HG02852 (cell line): ENCODE measurements around the gene LHX3.

ENCODE experiments used
- ATAC-seq: cut with Tn5 transposase; IDR thresholded peaks from one replicate; pipeline ENCODE4 v1.9.1; 2021; ENCODE audit warnings: mild to moderate bottlenecking, moderate library complexity; ENCODE audit not compliant: unreplicated experiment

The LHX3 gene

GRCh38 chr9:136179101-136179616 is 25.8 kb downstream of the LHX3 start:
- no peak for ATAC-seq

GRCh38 chr9:136178773-136179075 is 26.2 kb downstream of the LHX3 start:
- no peak for ATAC-seq

GRCh38 chr9:136178061-136178772 is 26.7 kb downstream of the LHX3 start:
- no peak for ATAC-seq

GRCh38 chr9:136177224-136177623 is 27.7 kb downstream of the LHX3 start:
- ATAC-seq = no peak

- no peak for ATAC-seq
Measured at GRCh38 chr9:136175616-136176197, 29.2 kb downstream of the LHX3 start.

- no peak for ATAC-seq
Measured at GRCh38 chr9:136174779-136175615, 29.9 kb downstream of the LHX3 start.

GRCh38 chr9:136173648-136174290 is 31.2 kb downstream of the LHX3 start:
- ATAC-seq = no peak

- no peak for ATAC-seq
Measured at GRCh38 chr9:136172412-136173079, 32.4 kb downstream of the LHX3 start.

- ATAC-seq = no peak
Measured at GRCh38 chr9:136171801-136172411, 33.0 kb downstream of the LHX3 start.

- ATAC-seq = no peak
Measured at GRCh38 chr9:136171009-136171800, 33.7 kb downstream of the LHX3 start.

GRCh38 chr9:136170006-136170901 is 34.7 kb downstream of the LHX3 start:
- no peak for ATAC-seq

GRCh38 chr9:136169495-136169894 is 35.4 kb downstream of the LHX3 start:
- no peak for ATAC-seq

- no peak for ATAC-seq
Measured at GRCh38 chr9:136163248-136163850, 41.6 kb downstream of the LHX3 start.

- no peak for ATAC-seq
Measured at GRCh38 chr9:136160995-136161610, 43.8 kb downstream of the LHX3 start.

- ATAC-seq = no peak
Measured at GRCh38 chr9:136160381-136160841, 44.5 kb downstream of the LHX3 start.

- ATAC-seq = no peak
Measured at GRCh38 chr9:136159851-136160250, 45.1 kb downstream of the LHX3 start.

GRCh38 chr9:136157477-136158265 is 47.3 kb downstream of the LHX3 start:
- ATAC-seq = no peak
